Gastrocnemius medialis (tissue), 4 donors: ENCODE measurements around the gene HECTD2.

Experiments
- CTCF ChIP-seq, 5 experiments: fragments of 450-650 bp in 3 of 5; fragments of 200-600 bp in 2 of 5; sonication (generic) in 2 of 5; IDR thresholded peaks in 4 of 5; conservative IDR thresholded peaks in 1 of 5; 1 replicate in 4 of 5; 2 replicates in 1 of 5; pipeline ENCODE4 v1.5.1; 2016 to 2019; ENCODE audit warnings: antibody characterized with exemption in 5 of 5, mild to moderate bottlenecking in 3 of 5, moderate library complexity in 3 of 5
- POLR2A ChIP-seq, 2 donors: fragments of 450-650 bp; IDR thresholded peaks; one replicate each; pipeline ENCODE4 v1.6.1; 2017; ENCODE audit warnings: antibody characterized with exemption in 2 of 2, mild to moderate bottlenecking in 2 of 2, moderate library complexity in 2 of 2

DNA sequence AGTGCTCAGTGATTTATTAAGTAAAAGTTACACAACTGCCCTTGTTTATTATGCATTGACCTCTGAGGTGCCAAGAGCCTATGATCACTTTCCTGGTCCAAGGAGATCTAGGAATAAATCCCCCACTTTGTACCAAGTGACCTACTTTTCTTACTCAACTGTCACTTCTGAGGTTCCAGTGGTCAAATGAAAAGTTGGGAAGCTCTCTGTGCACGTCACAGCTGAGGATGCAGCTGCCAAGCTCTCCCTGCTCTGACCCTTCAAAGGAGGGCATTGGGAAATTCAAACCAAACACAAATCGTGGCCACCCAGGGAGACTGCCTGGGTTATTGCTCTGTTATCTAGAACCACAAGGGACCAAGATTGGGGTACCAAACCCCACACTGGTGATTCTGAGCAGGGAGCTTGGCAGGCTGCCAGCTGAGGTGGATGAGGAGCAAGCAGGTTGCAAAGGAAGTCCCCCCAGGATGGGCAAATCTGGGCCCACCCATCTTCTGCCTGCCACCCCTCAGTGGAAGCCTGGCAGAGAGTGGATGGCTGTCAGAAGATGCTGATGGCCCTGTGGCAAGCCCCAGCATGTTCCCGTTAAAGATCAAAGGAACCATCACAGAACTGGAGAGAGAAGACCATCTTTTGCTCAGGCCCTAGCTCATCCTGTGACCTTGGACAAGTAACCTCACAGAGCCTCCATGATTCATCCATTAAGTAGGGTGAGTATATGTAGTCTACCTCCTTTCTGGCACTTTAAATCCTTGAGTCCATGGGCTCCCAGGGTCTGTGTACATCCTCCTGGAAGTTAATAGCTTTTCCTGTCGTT lies 116.0 kb downstream of the HECTD2 start:
- TF ChIP-seq POLR2A (IDR thresholded peaks at IDR 0.05) (no peak), CTCF (IDR thresholded peaks at IDR 0.05 in 4 of 5, conservative IDR thresholded peaks at IDR 0.05 in 1 of 5) (no peak)
